Osteocyte (in vitro differentiated cells): Measurements from ENCODE around the gene SMIM44. TPM values are rescaled to one million over a fixed set of nuclear protein-coding genes. Genes with fewer than 3 reads are reported as not detected.
A peak's percentile ranks its signal among the peaks of the same experiment; 100 is the strongest.

Experiments
- DNase-seq: peaks from one replicate; pipeline ENCODE4 v3.0.0; 2021; ENCODE audit warnings: mixed read lengths; ENCODE audit not compliant: unreplicated experiment; ENCODE audit errors: extremely low spot score
- H3K27ac Mint-ChIP-seq: one replicate; pipeline ENCODE4 v1.8.0; 2021; ENCODE audit warnings: mild to moderate bottlenecking, mixed read lengths; ENCODE audit not compliant: unreplicated experiment
- H3K27me3 Mint-ChIP-seq: one replicate; pipeline ENCODE4 v1.8.0; 2021; ENCODE audit warnings: mixed read lengths; ENCODE audit not compliant: unreplicated experiment
- H3K36me3 Mint-ChIP-seq: one replicate; pipeline ENCODE4 v1.8.0; 2021; ENCODE audit warnings: mixed read lengths; ENCODE audit not compliant: unreplicated experiment
- H3K4me1 Mint-ChIP-seq: one replicate; pipeline ENCODE4 v1.8.0; 2021; ENCODE audit warnings: mixed read lengths; ENCODE audit not compliant: unreplicated experiment
- H3K4me3 Mint-ChIP-seq: one replicate; pipeline ENCODE4 v1.8.0; 2021; ENCODE audit warnings: mild to moderate bottlenecking, moderate library complexity, mixed read lengths; ENCODE audit not compliant: unreplicated experiment
- H3K9me3 Mint-ChIP-seq: one replicate; pipeline ENCODE4 v1.8.0; 2021; ENCODE audit warnings: mixed read lengths; ENCODE audit not compliant: unreplicated experiment
- CTCF ChIP-seq: fragments of 200-600 bp; sonication (generic); IDR thresholded peaks from 2 replicates; pipeline ENCODE4 v1.5.0; 2021; ENCODE audit warnings: antibody characterized with exemption, mild to moderate bottlenecking, moderate library complexity
- total RNA-seq: library from RNA; stranded (reverse); gene quantifications from 2 replicates; pipeline ENCODE4 v1.2.1, GENCODE V29; 2021

SMIM44 gene
- total RNA-seq, 1 donor from 2014 or later, result not detected

GRCh38 chr19:3497757-3498520, 14.7 kb upstream of the SMIM44 start:
- Mint-ChIP-seq H3K36me3 (peaks cover 10% of the 10 kb centered on the region), H3K27me3 (no peaks in the 10 kb centered on the region), H3K4me1 (peaks cover 15% of the 10 kb centered on the region), H3K4me3 (peak overlapping the region; percentile 27), H3K27ac (no peak overlapping the region), H3K9me3 (no peaks in the 10 kb centered on the region)
- TF ChIP-seq CTCF, result no peak
- no peak for DNase-seq

- Mint-ChIP-seq H3K4me3 (no peak overlapping the region), H3K9me3 (no peaks in the 10 kb centered on the region), H3K27ac (peak overlapping the region; percentile 34), H3K36me3 (peaks cover 13% of the 10 kb centered on the region), H3K27me3 (no peaks in the 10 kb centered on the region), H3K4me1 (peaks cover 15% of the 10 kb centered on the region)
- no peak for TF ChIP-seq CTCF
- no peak for DNase-seq
These were observed 13.4 kb upstream of the SMIM44 start for GRCh38 chr19:3496392-3497273.

- no peak for DNase-seq
- peaks cover 7% of the 10 kb centered on the region for H3K4me1 Mint-ChIP-seq
- H3K27ac Mint-ChIP-seq, result no peak overlapping the region
- TF ChIP-seq CTCF, result no peak
- H3K9me3 Mint-ChIP-seq, result no peaks in the 10 kb centered on the region
- no peak overlapping the region for H3K4me3 Mint-ChIP-seq
- H3K36me3 Mint-ChIP-seq, result peaks cover 13% of the 10 kb centered on the region
- no peaks in the 10 kb centered on the region for H3K27me3 Mint-ChIP-seq
These were observed 11.3 kb upstream of the SMIM44 start for GRCh38 chr19:3494559-3494958.

GRCh38 chr19:3494051-3494450, 10.8 kb upstream of the SMIM44 start:
- Mint-ChIP-seq H3K4me3 (no peak overlapping the region), H3K27ac (no peak overlapping the region), H3K9me3 (no peaks in the 10 kb centered on the region), H3K27me3 (no peaks in the 10 kb centered on the region), H3K36me3 (peaks cover 13% of the 10 kb centered on the region), H3K4me1 (peaks cover 3% of the 10 kb centered on the region)
- no peak for DNase-seq
- no peak for TF ChIP-seq CTCF

GRCh38 chr19:3493651-3494050, 10.4 kb upstream of the SMIM44 start:
- TF ChIP-seq CTCF, result no peak
- DNase-seq, result no peak
- Mint-ChIP-seq H3K36me3 (peaks cover 13% of the 10 kb centered on the region), H3K27me3 (no peaks in the 10 kb centered on the region), H3K4me3 (no peak overlapping the region), H3K27ac (no peak overlapping the region), H3K4me1 (no peaks in the 10 kb centered on the region), H3K9me3 (no peaks in the 10 kb centered on the region)
